GM18520 (cell line): ENCODE results near the gene KHDRBS2.

Experiments
- ATAC-seq: cut with Tn5 transposase; IDR thresholded peaks from one replicate; pipeline ENCODE4 v1.9.1; 2021; ENCODE audit not compliant: unreplicated experiment

KHDRBS2 gene

GRCh38 chr6:62039605-62040004, 246.4 kb downstream of the KHDRBS2 start:
- ATAC-seq, result no peak

GRCh38 chr6:62037445-62037844, 248.6 kb downstream of the KHDRBS2 start:
- ATAC-seq, result no peak

GRCh38 chr6:62035952-62036351, 250.1 kb downstream of the KHDRBS2 start:
- ATAC-seq, result no peak

GRCh38 chr6:62013719-62014118, 272.3 kb downstream of the KHDRBS2 start:
- ATAC-seq, result no peak

GRCh38 chr6:62009445-62009844, 276.6 kb downstream of the KHDRBS2 start:
- ATAC-seq, result no peak

- no peak for ATAC-seq
Measured at GRCh38 chr6:61989616-61990015, 296.4 kb downstream of the KHDRBS2 start.

- no peak for ATAC-seq
Measured at GRCh38 chr6:61980622-61981021, 305.4 kb downstream of the KHDRBS2 start.

GRCh38 chr6:61977947-61978346, 308.1 kb downstream of the KHDRBS2 start:
- ATAC-seq, result no peak

GRCh38 chr6:61977099-61977498, 308.9 kb downstream of the KHDRBS2 start:
- ATAC-seq, result no peak

GRCh38 chr6:61959196-61959595, 326.8 kb downstream of the KHDRBS2 start:
- no peak for ATAC-seq

- no peak for ATAC-seq
Measured at GRCh38 chr6:61953851-61954250, 332.2 kb downstream of the KHDRBS2 start.

- ATAC-seq, result no peak
Measured at GRCh38 chr6:61951586-61951985, 334.4 kb downstream of the KHDRBS2 start.

GRCh38 chr6:61950811-61951210, 335.2 kb downstream of the KHDRBS2 start:
- ATAC-seq, result no peak

GRCh38 chr6:61949971-61950370, 336.1 kb downstream of the KHDRBS2 start:
- no peak for ATAC-seq

GRCh38 chr6:61949161-61949560, 336.9 kb downstream of the KHDRBS2 start:
- no peak for ATAC-seq

GRCh38 chr6:61947311-61947947, 338.6 kb downstream of the KHDRBS2 start:
- ATAC-seq, result no peak

GRCh38 chr6:61940919-61941318, 345.1 kb downstream of the KHDRBS2 start:
- no peak for ATAC-seq

GRCh38 chr6:61935242-61935846, 350.7 kb downstream of the KHDRBS2 start:
- no peak for ATAC-seq

- ATAC-seq, result no peak
Measured at GRCh38 chr6:61909486-61909885, 376.5 kb downstream of the KHDRBS2 start.

GRCh38 chr6:61901748-61902147, 384.3 kb downstream of the KHDRBS2 start:
- no peak for ATAC-seq

GRCh38 chr6:61894536-61894935, 391.5 kb downstream of the KHDRBS2 start:
- ATAC-seq, result no peak

- no peak for ATAC-seq
Measured at GRCh38 chr6:61887423-61887822, 398.6 kb downstream of the KHDRBS2 start.
